Hindlimb muscle (tissue), 1 donor: ENCODE results near the gene HHIPL2. TPM values are rescaled to one million over a fixed set of nuclear protein-coding genes. Genes with fewer than 3 reads are reported as not detected.
"Not testable (repeated sequence)": the region's sequence is repeated elsewhere in the genome, so short reads cannot be mapped to it uniquely, and the experiment has no call there.

ENCODE experiments used
- DNase-seq: peaks from one replicate; pipeline ENCODE4 v3.0.0-alpha.2; 2013
- polyA plus RNA-seq: library from polyadenylated mRNA; unstranded; fragments of 120-200 nt; gene quantifications from one replicate; pipeline ENCODE4 v1.2.1, GENCODE V29; 2013; ENCODE audit not compliant: insufficient read length

The HHIPL2 gene
- polyA plus RNA-seq, 1 donor, result 0.22 TPM

DNA sequence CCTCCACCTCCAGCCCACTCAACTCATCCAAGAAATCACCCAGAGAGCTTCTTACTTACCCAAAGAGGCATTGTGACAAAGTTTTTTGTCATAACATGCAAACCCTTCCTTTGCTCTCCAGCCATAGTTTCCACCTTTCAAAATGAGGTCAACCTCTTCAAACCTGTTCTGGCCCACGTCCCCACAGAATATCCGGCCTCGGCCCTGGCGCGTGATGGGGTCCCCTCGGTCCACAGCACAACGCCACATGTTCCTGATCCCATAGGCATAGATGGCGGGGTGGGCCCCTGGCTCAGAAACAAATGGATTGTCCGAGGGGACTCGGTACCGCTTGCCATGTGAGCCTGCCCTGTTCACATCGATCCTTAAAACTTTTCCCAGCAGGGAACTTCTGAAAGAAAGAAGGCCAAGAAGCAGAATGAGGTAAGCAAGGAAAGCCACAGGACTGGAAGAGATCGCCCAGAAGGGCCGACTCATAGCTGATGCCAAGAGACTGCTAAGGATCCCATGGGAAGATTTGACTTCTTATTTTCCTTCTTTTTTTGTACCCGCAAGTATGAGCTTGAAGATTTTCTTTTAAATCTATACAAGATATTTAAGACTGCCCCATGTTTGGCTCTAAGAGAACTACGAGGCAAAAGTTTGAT is 7.8 kb downstream of the HHIPL2 start:
- no peak for DNase-seq

DNA sequence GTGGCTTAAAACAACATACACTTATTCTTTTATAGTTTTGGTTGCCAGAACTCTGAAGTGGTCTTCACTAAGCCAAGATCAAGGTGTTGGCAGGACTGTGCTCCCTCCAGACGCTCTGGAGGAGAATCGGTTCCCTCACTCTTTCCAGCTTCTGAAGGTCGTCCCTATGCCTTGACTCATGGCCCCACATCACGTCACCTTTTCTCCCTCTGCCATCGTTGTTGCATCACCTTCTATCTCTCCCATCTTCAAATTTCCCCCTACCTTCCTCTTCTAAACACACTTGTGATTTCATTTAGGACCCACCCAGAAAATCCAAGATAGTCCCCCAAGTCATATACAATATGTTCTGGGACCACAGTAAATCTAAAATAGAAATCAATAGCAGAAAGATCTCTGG is 12.4 kb downstream of the HHIPL2 start:
- no peak for DNase-seq

DNA sequence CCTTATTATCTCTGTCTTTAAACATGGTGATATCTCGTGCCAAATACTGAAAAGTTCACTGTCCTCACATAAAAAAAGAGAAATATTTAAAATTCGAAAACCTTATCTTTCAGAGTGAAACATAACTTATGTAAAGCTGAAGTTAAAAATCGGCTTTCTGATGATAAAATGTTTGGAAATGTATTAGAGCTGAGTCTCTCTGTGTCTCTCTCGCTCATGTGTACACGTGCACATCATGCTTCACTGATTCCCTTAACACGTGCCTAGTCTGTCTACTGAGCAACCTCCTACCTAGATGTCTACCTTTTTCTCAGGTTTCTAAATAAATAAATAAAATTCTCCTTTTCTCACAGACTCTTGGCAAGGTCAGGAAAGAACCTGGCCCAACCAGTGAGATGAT is 17.1 kb downstream of the HHIPL2 start:
- no peak for DNase-seq

DNA sequence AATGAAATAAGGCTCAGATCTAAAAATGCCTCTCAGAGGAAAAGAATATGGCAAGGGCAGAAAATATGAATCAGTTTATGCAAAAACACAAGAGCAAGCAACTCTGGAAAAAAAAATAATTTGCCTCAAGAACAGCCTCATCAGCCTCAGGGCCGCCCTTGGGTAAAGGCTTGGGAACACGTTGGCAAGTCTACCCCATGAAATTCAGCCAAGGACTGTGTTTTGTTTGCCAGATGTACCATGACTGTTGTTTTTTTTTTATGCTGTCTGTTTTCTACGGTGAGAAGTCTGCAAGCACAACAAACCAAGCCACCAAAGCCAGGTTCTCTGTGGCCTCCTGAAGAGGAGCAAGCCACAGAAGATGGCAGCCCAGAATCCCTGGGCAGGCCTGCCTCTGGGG is 18.0 kb downstream of the HHIPL2 start:
- DNase-seq, result no peak

DNA sequence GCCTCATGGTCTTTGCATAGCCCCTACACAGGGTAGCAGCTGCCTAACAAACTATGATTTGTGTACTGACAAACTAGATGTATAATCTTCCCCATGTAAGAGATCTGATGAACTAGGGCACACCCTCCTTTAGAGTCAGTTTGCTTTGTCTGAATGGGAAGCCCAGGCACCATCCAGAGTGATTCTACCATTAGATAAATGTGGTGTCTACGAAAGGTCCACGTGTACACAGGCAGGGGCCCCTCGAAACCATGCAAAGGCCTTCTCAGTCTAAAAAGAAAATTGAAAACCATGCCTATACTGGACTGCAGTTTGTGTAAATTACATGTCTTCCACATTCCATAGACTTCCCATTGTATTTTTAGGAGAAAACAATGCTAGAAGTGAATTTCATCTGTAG is 18.7 kb downstream of the HHIPL2 start:
- DNase-seq, result no peak

DNA sequence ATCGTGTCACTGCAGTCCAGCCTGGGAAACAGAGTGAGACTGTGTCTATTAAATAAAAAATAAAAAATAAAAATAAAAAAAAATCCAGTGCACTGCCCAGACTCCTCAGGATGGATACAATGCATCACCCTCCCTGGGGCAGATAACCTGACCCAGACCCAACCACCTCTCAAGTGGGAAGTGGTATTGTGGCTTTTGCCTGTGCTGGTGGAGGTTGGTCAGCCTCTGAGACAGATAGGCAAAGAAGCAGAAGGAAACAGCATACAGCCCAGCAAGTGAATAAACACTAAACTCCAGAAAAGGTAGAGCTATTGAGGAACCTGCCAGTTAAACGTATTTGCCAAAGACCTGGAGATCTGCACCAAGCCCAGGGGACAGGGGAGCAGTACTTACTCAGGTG is 22.0 kb downstream of the HHIPL2 start:
- DNase-seq, result no peak

DNA sequence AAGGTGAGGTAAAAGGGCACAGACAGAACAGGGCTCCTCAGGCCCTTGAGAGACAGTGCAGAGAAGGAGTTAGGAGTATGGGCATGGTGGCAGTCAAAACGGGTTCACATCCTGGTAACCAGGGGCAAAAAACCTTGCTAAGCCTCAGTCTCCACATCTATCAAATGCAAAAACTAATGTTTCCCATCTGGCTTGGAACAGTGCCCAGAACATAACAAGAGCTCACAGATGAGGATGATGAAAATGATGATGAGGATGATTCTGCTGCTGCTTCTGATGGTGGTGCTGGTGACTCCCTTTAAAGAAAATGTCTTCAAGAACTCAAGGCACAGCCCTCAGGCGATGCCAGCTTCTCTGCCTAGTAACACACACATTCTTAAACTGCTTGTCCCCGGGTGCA is 24.1 kb downstream of the HHIPL2 start:
- DNase-seq, result peak; percentile 17

DNA sequence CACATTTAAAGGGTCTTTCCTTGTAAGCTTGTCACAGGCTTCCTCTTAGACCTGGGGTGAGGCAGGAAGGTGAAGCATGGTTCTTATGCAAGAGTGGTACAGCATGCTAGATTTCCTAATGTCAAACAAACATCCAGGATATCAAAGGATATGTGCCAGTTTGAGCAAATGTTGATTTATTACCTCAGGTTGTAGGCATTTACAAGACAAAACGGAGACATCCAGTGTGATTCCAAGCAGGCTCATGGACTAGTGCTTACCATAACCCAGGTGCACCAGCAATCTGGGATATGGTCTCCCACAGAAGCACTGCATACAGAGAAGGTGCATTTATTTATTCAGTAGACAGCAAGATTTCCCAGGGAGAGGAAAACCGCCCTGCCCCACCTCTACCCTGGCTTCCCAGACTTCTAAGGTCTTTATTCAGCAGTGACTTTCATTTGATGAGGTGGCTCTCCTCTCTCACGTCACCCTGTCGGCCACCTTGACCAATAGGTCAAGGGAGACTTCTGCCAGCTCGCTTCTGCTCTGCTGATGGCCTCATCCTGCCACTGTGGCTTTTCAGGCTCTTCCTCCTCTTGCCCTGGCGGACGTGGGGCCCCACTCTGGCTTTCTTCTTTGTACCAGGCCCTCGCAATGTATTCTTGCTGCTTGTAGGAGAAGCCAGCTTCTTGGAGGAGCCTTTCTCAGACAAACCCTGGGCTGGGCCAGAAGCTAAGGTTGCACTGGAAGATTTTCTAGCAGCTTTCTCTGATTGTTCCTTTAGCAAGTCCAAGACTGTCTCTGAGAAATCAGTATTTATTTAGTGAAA is 25.6 kb downstream of the HHIPL2 start:
- DNase-seq, result no peak

DNA sequence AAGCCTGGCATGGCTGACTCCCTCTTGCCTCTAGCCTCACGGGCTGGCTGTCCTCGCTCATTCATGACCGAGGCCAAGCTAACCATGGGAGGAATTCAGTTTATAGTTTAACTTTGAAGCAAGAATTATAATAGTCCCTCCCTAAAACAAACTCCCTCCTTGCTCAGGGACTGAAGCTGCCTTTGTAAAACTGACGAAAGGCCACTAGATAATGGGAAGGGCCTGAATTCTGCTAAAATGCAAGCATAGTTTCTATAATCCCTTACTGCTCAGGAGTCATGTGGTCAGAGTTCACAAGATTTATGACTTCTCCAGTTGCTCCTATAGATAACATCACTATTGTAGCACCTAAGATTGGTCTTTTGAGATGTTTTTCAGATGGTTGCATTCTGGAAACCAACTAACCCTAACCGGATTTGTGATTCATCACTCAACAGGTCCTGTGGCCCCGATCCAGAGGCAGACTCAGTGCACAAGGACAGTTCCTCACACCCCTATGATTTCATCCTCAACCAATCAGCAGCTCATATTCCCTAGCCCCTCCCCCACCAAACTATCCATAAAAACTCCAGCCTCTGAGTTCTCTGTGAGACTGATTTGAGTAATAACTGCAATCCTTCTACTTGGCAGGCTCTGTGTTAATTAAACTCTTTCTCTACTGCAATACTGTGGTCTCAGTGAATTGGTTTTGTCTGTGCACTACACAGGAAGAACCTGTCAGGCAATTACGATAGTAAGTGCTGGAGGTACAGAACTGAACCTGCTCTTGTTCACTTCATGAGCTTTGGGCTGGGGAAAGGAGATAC is 26.4 kb downstream of the HHIPL2 start:
- no peak for DNase-seq

DNA sequence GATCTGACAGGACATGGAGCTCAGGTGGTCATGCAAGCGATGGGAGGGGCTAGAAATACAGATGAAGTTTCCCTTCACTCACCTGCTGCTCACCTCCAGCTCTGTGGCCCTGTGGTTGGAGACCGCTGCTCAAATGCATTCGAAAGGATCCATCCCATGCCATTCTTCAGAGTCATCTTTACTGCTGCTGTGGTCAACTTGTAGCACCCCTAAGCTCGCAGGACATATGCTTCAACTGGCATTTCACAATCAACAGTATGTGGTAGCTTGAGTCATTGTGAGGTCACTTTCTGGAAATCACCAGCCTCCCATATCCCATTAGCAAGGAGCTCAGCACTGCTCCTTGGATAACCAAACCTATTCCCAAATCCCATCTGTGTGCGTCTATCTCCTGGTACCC is 58.4 kb downstream of the HHIPL2 start:
- not testable (repeated sequence) for DNase-seq

DNA sequence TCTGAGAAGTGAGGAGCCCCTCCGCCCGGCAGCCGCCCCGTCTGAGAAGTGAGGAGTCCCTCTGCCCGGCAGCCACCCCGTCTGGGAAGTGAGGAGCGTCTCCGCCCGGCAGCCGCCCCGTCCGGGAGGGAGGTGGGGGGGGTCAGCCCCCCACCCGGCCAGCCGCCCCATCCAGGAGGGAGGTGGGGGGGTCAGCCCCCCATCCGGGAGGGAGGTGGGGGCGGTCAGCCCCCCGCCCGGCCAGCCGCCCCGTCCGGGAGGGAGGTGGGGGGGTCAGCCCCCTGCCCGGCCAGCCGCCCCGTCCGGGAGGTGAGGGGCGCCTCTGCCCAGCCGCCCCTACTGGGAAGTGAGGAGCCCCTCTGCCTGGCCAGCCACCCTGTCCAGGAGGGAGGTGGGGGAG is 60.1 kb downstream of the HHIPL2 start:
- DNase-seq, result not testable (repeated sequence)

DNA sequence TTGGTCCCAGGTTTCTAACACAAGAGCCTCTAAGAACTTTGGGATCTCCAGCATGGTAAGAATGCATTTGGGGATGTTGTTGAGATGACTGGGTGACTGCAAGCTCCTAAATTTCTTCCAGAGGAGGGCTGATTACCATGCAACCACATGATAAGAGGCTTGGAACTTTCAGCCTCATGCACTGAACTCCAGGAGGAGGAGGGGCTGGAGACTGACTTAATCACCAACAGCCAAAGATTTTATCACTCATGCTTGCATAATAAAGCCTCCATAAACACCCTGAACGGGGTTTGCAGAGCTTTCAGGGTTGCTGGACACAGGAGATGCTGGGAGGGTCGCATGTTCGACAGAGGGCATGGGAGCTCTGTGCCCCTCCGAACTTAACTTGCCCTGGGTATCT is 63.9 kb downstream of the HHIPL2 start:
- DNase-seq, result not testable (repeated sequence)

DNA sequence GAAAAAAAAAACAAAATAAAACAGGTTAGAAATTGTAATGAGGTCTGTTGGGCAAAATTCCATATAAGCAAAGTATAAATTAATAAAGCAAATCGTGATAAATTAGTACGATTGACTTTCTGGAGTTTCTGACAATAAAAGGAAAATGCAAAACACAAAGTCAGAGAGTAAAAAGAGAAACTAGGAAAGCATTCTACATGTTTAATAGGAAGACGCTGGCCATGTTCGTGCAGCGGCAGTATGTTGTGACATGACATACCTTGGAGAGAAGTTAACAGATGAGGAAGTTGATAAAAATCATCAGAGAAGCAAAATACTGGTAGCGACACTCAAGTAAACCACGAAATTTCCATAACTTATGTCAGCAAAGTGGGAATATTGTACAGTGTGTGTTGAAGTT is 68.3 kb downstream of the HHIPL2 start:
- not testable (repeated sequence) for DNase-seq

DNA sequence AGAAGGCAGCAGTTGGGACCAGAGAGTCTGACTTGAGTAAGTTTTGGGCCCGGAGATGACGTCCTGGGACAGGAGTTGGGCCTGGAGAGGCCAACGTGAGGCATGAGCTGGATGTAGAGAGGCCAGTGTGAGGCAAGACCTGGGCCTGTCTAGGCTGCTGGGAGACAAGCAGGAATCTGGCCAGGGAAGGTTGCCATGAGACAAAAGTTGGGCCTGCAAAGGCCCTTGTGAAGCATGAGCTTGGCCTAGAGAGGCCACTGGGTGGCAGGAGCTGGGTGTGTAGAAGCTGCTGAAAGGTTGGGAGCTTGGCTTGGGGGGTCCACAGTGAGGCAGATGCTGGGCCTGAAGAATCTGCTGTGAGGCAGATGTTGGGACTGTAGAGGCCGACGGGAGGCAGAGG is 71.5 kb downstream of the HHIPL2 start:
- DNase-seq, result not testable (repeated sequence)

DNA sequence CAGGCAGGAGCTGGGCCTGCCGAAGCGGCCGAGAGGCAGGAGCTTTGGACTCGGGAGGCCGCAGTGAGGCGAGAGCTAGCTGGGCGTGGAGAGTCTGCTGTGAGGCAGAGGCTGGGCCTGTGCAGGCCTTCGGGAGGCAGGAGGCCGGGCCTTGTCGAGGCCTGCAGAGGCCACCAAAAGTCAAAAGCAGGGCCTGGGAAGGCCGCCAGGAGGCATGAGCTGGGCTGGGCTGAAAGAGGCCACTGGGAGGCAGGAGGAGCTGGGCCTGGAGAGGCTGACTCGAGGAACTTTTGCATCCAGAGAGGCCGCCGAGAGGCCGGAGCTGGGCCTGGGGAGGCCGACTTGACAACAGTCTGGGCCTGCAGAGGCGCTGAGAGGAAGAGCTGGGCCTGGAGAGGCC is 74.2 kb downstream of the HHIPL2 start:
- DNase-seq, result not testable (repeated sequence)

DNA sequence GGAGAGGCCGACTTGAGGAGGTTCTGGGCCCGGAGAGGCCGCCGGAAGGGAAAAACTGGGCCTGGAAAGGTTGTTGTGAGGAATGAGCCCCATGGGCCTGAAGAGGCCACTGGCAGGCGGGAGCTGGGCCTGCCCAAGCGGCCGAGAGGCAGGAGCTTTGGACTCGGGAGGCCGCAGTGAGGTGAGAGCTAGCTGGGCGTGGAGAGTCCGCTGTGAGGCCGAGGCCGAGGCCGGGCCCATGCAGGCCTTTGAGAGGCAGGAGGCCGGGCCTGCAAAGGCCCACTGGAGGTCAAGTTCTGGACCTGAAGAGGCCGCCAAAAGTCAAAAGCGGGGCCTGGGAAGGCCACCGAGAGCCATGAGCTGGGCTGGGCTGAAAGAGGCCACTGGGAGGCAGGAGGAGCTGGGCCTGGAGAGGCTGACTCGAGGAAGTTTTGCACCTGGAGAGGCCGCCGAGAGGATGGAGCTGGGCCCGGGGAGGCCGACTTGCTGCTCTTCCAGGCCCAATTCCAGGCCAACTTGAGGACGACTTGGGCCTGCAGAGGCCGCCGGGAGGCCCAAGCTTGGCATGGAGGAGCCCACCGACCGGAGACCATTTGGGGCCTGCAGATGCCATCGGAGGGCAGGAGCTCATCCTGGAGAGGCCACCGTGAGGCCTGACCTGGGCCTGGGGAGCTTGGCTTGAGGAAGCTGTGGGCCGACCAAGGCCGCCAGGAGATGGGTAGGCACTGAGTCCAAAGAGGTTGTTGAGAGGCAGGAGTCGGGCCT is 74.9 kb downstream of the HHIPL2 start:
- not testable (repeated sequence) for DNase-seq

Other genes with a start within 250 kb of the HHIPL2 start
- gene TAF1A, start 41.8 kb upstream of the HHIPL2 start, polyA plus RNA-seq, result 8.6 TPM
- gene MIA3, start 70.0 kb upstream of the HHIPL2 start, polyA plus RNA-seq, result 57.4 TPM
- 47.9 TPM for gene AIDA, start 164.4 kb upstream of the HHIPL2 start, polyA plus RNA-seq
- 23.5 TPM for gene BROX, start 164.5 kb upstream of the HHIPL2 start, polyA plus RNA-seq
- 0.41 TPM for gene FAM177B, start 189.1 kb upstream of the HHIPL2 start, polyA plus RNA-seq